Measurements from ENCODE around the gene E2F6.
A peak's percentile ranks its signal among the peaks of the same experiment; 100 is the strongest.

Gene E2F6

GRCh38 chr2:11492720-11493119, 26.8 kb upstream of the E2F6 start:
- DNase-seq (ENCODE audit: low spot score) = no peak

- DNase-seq (ENCODE audit: low spot score) = no peak
Observed at GRCh38 chr2:11492244-11492643, 26.3 kb upstream of the E2F6 start.

- no peak for DNase-seq (ENCODE audit: low spot score)
Observed at GRCh38 chr2:11491348-11491933, 25.5 kb upstream of the E2F6 start.

GRCh38 chr2:11490194-11490593, 24.2 kb upstream of the E2F6 start:
- no peak for DNase-seq (ENCODE audit: low spot score)

- no peak for DNase-seq (ENCODE audit: low spot score)
Observed at GRCh38 chr2:11488809-11489208, 22.8 kb upstream of the E2F6 start.

- no peak for DNase-seq (ENCODE audit: low spot score)
Observed at GRCh38 chr2:11483806-11484617, 18.1 kb upstream of the E2F6 start.

GRCh38 chr2:11482473-11483035, 16.6 kb upstream of the E2F6 start:
- no peak for DNase-seq (ENCODE audit: low spot score)

- DNase-seq (ENCODE audit: low spot score) = no peak
Observed at GRCh38 chr2:11481789-11482472, 16.0 kb upstream of the E2F6 start.

- no peak for DNase-seq (ENCODE audit: low spot score)
Observed at GRCh38 chr2:11481426-11481788, 15.4 kb upstream of the E2F6 start.

- DNase-seq (ENCODE audit: low spot score) = no peak
Observed at GRCh38 chr2:11480859-11481258, 14.9 kb upstream of the E2F6 start.

GRCh38 chr2:11480406-11480805, 14.4 kb upstream of the E2F6 start:
- no peak for DNase-seq (ENCODE audit: low spot score)

- no peak for DNase-seq (ENCODE audit: low spot score)
Observed at GRCh38 chr2:11478899-11479605, 13.1 kb upstream of the E2F6 start.

GRCh38 chr2:11477994-11478393, 12.0 kb upstream of the E2F6 start:
- DNase-seq (ENCODE audit: low spot score) = peak; percentile 76

GRCh38 chr2:11473659-11474433, 7.9 kb upstream of the E2F6 start:
- DNase-seq (ENCODE audit: low spot score) = no peak

GRCh38 chr2:11467749-11468148, 1.8 kb upstream of the E2F6 start:
- DNase-seq (ENCODE audit: low spot score) = no peak

- no peak for DNase-seq (ENCODE audit: low spot score)
Observed at GRCh38 chr2:11467129-11467649, 1.2 kb upstream of the E2F6 start.

- no peak for DNase-seq (ENCODE audit: low spot score)
Observed at GRCh38 chr2:11466307-11467128, 557 bp upstream of the E2F6 start.

- no peak for DNase-seq (ENCODE audit: low spot score)
Observed at GRCh38 chr2:11465110-11465484, 864 bp downstream of the E2F6 start.

GRCh38 chr2:11459816-11460215, 6.1 kb downstream of the E2F6 start:
- no peak for DNase-seq (ENCODE audit: low spot score)

- DNase-seq (ENCODE audit: low spot score) = no peak
Observed at GRCh38 chr2:11458753-11459152, 7.2 kb downstream of the E2F6 start.
